CD4-positive, alpha-beta T cell (primary cell): ENCODE data around the gene STX11. TPM values are rescaled to one million over a fixed set of nuclear protein-coding genes. Genes with fewer than 3 reads are reported as not detected.

Source experiments
- ATAC-seq: fragments of 200-7000 bp; cut with Tn5 transposase; one replicate; pipeline ENCODE4 v1.10.0; 2022; ENCODE audit warnings: mild to moderate bottlenecking; ENCODE audit not compliant: poor library complexity
- CTCF ChIA-PET: fragments of 350-600 bp; sonication (Branson Sonifier 250); formaldehyde crosslinking; loops from one replicate; lab custom pipeline; 2021; ENCODE audit warnings: antibody characterized with exemption, inconsistent platforms; lab: Charles Lee
- POLR2A ChIA-PET: fragments of 350-600 bp; sonication (Branson Sonifier 250); formaldehyde crosslinking; loops from one replicate; lab custom pipeline; 2021; ENCODE audit warnings: antibody characterized with exemption, inconsistent platforms; lab: Charles Lee
- DNase-seq, 14 experiments: peaks; one replicate each; pipeline ENCODE4 v3.0.0-alpha.2; 2013 to 2020; ENCODE audit warnings: mixed read lengths in 2 of 14
- H3K27ac ChIP-seq, 2 donors: one replicate each; pipeline versions ENCODE4 v1.5.1 to v1.7.0; 2013; ENCODE audit warnings: low read length in 2 of 2, low read depth in 1 of 2, mild to moderate bottlenecking in 1 of 2
- H3K27me3 ChIP-seq, 2 experiments: 1 replicate in 1 of 2; 2 replicates in 1 of 2; pipeline versions ENCODE4 v1.6.1 to v1.7.0; 2013; ENCODE audit warnings: low read length in 2 of 2, control low read depth in 1 of 2, mild to moderate bottlenecking in 1 of 2, moderate library complexity in 1 of 2; ENCODE audit not compliant: insufficient read depth in 2 of 2, control insufficient read depth in 1 of 2
- H3K36me3 ChIP-seq: one replicate; pipeline ENCODE4 v1.6.1; 2013; ENCODE audit warnings: low read length, control low read depth; ENCODE audit not compliant: insufficient read depth
- H3K4me1 ChIP-seq: one replicate; pipeline ENCODE4 v1.6.1; 2013; ENCODE audit warnings: low read length, control low read depth; ENCODE audit not compliant: insufficient read depth
- H3K4me3 ChIP-seq: one replicate; pipeline ENCODE4 v1.5.1; 2013; ENCODE audit warnings: mild to moderate bottlenecking, low read length, moderate library complexity
- H3K9me3 ChIP-seq, 2 experiments: 1 replicate in 1 of 2; 2 replicates in 1 of 2; pipeline versions ENCODE4 v1.6.1 to v1.7.0; 2013; ENCODE audit warnings: low read length in 2 of 2, mild to moderate bottlenecking in 2 of 2, control low read depth in 1 of 2, moderate library complexity in 1 of 2; ENCODE audit not compliant: control insufficient read depth in 1 of 2, insufficient read depth in 1 of 2
- H3K27ac Mint-ChIP-seq: one replicate; pipeline ENCODE4 v1.8.0; 2020; ENCODE audit warnings: mixed read lengths
- H3K27me3 Mint-ChIP-seq: one replicate; pipeline ENCODE4 v1.8.0; 2021; ENCODE audit warnings: mixed read lengths
- H3K36me3 Mint-ChIP-seq: one replicate; pipeline ENCODE4 v1.8.0; 2021; ENCODE audit warnings: low read depth, mixed read lengths
- H3K4me1 Mint-ChIP-seq: one replicate; pipeline ENCODE4 v1.8.0; 2021; ENCODE audit warnings: low read depth, mixed read lengths
- H3K4me3 Mint-ChIP-seq: one replicate; pipeline ENCODE4 v1.8.0; 2020; ENCODE audit warnings: mild to moderate bottlenecking, mixed read lengths
- H3K9me3 Mint-ChIP-seq: one replicate; pipeline ENCODE4 v1.8.0; 2020; ENCODE audit warnings: mixed read lengths
- CTCF ChIP-seq: fragments of 200-600 bp; IDR thresholded peaks from one replicate; pipeline ENCODE4 v1.8.0; 2022; ENCODE audit warnings: antibody characterized with exemption, mild to moderate bottlenecking
- intact Hi-C, 2 experiments: fragments of 100-400 bp; cut with DNase I in 1 of 2; cut with micrococcal nuclease in 1 of 2; formaldehyde crosslinking; loops; one replicate each; pipeline versions ENCODE4 v1.15.1 to v1.9.0; 2023 to 2025; cut with DNase I, micrococcal nuclease
- total RNA-seq, 174 experiments: library from RNA in 2 of 174; stranded (reverse) in 2 of 174; gene quantifications; one replicate each; pipeline ENCODE4 v1.2.3 and lab custom pipeline; 2021 to 2026

Gene STX11
- total RNA-seq, 2 experiments from 2014 or later, result 16.1 to 16.8 TPM

GRCh38 chr6:144161975-144162374, 11.7 kb downstream of the STX11 start:
- no peak overlapping the region for H3K4me3 Mint-ChIP-seq
- H3K36me3 Mint-ChIP-seq, result no peaks in the 10 kb centered on the region
- DNase-seq, result no peak
- peaks cover 3% of the 10 kb centered on the region for H3K4me1 ChIP-seq
- ATAC-seq, result no peak
- POLR2A ChIA-PET, result no interaction called here
- H3K27ac Mint-ChIP-seq, result no peak overlapping the region
- no peaks in the 10 kb centered on the region for H3K9me3 Mint-ChIP-seq
- CTCF ChIA-PET, result no interaction called here
- no peaks in the 10 kb centered on the region for H3K27me3 ChIP-seq
- no peaks in the 10 kb centered on the region for H3K27me3 Mint-ChIP-seq
- no peak overlapping the region for H3K27ac ChIP-seq
- no peak overlapping the region for H3K4me3 ChIP-seq
- intact Hi-C loops, result no loop called here
- H3K36me3 ChIP-seq, result no peaks in the 10 kb centered on the region
- TF ChIP-seq CTCF, result no peak
- H3K9me3 ChIP-seq, result no peaks in the 10 kb centered on the region
- peaks cover 8% of the 10 kb centered on the region for H3K4me1 Mint-ChIP-seq

GRCh38 chr6:144162977-144163376, 12.7 kb downstream of the STX11 start:
- POLR2A ChIA-PET, result no interaction called here
- intact Hi-C loops, result no loop called here

GRCh38 chr6:144165784-144166183, 15.5 kb downstream of the STX11 start:
- Mint-ChIP-seq H3K27ac (no peak overlapping the region), H3K4me1 (peaks cover 7% of the 10 kb centered on the region), H3K27me3 (no peaks in the 10 kb centered on the region), H3K9me3 (no peaks in the 10 kb centered on the region), H3K4me3 (no peak overlapping the region), H3K36me3 (peaks cover 17% of the 10 kb centered on the region)
- Histone ChIP-seq H3K36me3 (no peaks in the 10 kb centered on the region), H3K4me1 (no peaks in the 10 kb centered on the region), H3K27ac (no peak overlapping the region), H3K27me3 (no peaks in the 10 kb centered on the region), H3K9me3 (no peaks in the 10 kb centered on the region), H3K4me3 (no peak overlapping the region)
- POLR2A ChIA-PET, result no interaction called here
- DNase-seq (no peak), ATAC-seq (no peak)
- CTCF ChIA-PET, result interaction anchor here (1.0 kb wide), 1 partner anchor 11 kb away, joined by 3 read pairs; no protein-coding TSS in a partner anchor
- intact Hi-C loops, result no loop called here
- TF ChIP-seq CTCF, result no peak

More at GRCh38 chr6:144162977-144163376, 12.7 kb downstream of the STX11 start:
- H3K27me3 Mint-ChIP-seq, result no peaks in the 10 kb centered on the region
- CTCF ChIA-PET, result no interaction called here
- H3K4me1 Mint-ChIP-seq, result peaks cover 7% of the 10 kb centered on the region
- DNase-seq (peak in 3 of 14 experiments; percentile 15 to 40 (median 35)), ATAC-seq (no peak)
- H3K4me3 ChIP-seq, result no peak overlapping the region
- H3K9me3 ChIP-seq, result no peaks in the 10 kb centered on the region
- no peak overlapping the region for H3K4me3 Mint-ChIP-seq
- no peaks in the 10 kb centered on the region for H3K4me1 ChIP-seq
- no peak for TF ChIP-seq CTCF
- H3K36me3 Mint-ChIP-seq, result no peaks in the 10 kb centered on the region
- no peaks in the 10 kb centered on the region for H3K27me3 ChIP-seq
- H3K36me3 ChIP-seq, result no peaks in the 10 kb centered on the region
- no peaks in the 10 kb centered on the region for H3K9me3 Mint-ChIP-seq
- H3K27ac Mint-ChIP-seq, result no peak overlapping the region
- H3K27ac ChIP-seq, result no peak overlapping the region
